ENCODE data around the gene HDAC4. TPM values are rescaled to one million over a fixed set of nuclear protein-coding genes. Genes with fewer than 3 reads are reported as not detected.

Gene HDAC4
- total RNA-seq, 1 donor from 2014 or later, result 65.7 TPM

DNA sequence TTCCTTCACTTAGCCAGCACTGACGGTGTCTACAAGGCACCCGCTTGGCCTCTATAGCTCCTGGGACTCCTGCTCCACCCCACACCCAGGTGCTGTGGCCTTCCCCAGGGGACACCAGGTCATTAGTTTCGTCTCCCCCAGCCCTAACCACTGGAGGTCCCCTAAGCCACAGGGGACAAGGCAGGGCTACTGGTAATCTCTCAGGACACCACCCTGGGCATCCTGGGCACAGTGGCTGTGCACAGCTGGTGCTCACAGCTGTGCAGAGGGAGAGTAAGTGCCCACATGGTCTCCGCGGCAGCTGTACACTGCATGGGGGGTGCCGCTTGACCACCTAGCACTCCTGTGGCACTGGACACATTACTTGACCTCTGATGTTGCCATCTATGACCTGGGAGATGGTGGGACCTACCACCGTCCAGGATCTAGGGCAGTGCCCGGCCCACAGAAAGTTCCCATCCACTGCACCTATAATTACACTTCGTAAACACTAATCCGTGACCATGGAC lies 134.0 kb downstream of the HDAC4 start:
- no peaks in the 10 kb centered on the region for H3K9me3 ChIP-seq
- H3K4me1 ChIP-seq, result peaks cover 23 to 47% of the 10 kb centered on the region in 2 donors
- TF ChIP-seq, protein P1, sequence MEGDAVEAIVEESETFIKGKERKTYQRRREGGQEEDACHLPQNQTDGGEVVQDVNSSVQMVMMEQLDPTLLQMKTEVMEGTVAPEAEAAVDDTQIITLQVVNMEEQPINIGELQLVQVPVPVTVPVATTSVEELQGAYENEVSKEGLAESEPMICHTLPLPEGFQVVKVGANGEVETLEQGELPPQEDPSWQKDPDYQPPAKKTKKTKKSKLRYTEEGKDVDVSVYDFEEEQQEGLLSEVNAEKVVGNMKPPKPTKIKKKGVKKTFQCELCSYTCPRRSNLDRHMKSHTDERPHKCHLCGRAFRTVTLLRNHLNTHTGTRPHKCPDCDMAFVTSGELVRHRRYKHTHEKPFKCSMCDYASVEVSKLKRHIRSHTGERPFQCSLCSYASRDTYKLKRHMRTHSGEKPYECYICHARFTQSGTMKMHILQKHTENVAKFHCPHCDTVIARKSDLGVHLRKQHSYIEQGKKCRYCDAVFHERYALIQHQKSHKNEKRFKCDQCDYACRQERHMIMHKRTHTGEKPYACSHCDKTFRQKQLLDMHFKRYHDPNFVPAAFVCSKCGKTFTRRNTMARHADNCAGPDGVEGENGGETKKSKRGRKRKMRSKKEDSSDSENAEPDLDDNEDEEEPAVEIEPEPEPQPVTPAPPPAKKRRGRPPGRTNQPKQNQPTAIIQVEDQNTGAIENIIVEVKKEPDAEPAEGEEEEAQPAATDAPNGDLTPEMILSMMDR (IDR thresholded peaks at IDR 0.05), result no peak
- no peaks in the 10 kb centered on the region for H3K36me3 ChIP-seq
- H3K4me3 ChIP-seq, result peak overlapping the region in 1 of 2 donors; percentile 14
- no peak for DNase-seq (ENCODE audit: low spot score in 2 of 2)
- H3K27me3 ChIP-seq, result no peaks in the 10 kb centered on the region
- intact Hi-C loops (cut with DNase I), result loop anchor here (2.0 to 5.0 kb wide), 2 partner anchors 24 to 135 kb away; partner anchors contain the start of gene HDAC4
- peak overlapping the region; percentile 81 to 87 for H3K27ac ChIP-seq

- TF ChIP-seq, protein P1 (IDR thresholded peaks at IDR 0.05), result no peak
Observed at GRCh38 chr2:239266434-239266766, 134.4 kb downstream of the HDAC4 start.

GRCh38 chr2:239265681-239266433 lies 135.0 kb downstream of the HDAC4 start:
- H3K9me3 ChIP-seq, result no peaks in the 10 kb centered on the region
- DNase-seq (ENCODE audit: low spot score in 2 of 2), result no peak
- peaks cover 23 to 47% of the 10 kb centered on the region in 2 donors for H3K4me1 ChIP-seq
- intact Hi-C loops (cut with DNase I), result loop anchor here (2.0 to 5.0 kb wide), 3 partner anchors 25 to 136 kb away; partner anchors contain the start of gene HDAC4
- H3K4me3 ChIP-seq, result no peak overlapping the region
- peak overlapping the region; percentile 81 to 87 for H3K27ac ChIP-seq
- TF ChIP-seq, protein P1 (IDR thresholded peaks at IDR 0.05), result no peak
- no peaks in the 10 kb centered on the region for H3K27me3 ChIP-seq
- no peaks in the 10 kb centered on the region for H3K36me3 ChIP-seq

More at GRCh38 chr2:239266434-239266766, 134.4 kb downstream of the HDAC4 start:
- Histone ChIP-seq H3K27me3 (no peaks in the 10 kb centered on the region), H3K36me3 (no peaks in the 10 kb centered on the region), H3K4me1 (peaks cover 23 to 47% of the 10 kb centered on the region in 2 donors), H3K9me3 (no peaks in the 10 kb centered on the region), H3K4me3 (no peak overlapping the region), H3K27ac (peak overlapping the region; percentile 81 to 87)
- DNase-seq (ENCODE audit: low spot score in 2 of 2), result no peak
- intact Hi-C loops (cut with DNase I), result loop anchor here (2.0 to 5.0 kb wide), 2 partner anchors 24 to 136 kb away; partner anchors contain the start of gene HDAC4

GRCh38 chr2:239264838-239265651 lies 135.8 kb downstream of the HDAC4 start:
- Histone ChIP-seq H3K4me1 (peaks cover 23 to 47% of the 10 kb centered on the region in 2 donors), H3K27me3 (no peaks in the 10 kb centered on the region), H3K9me3 (no peaks in the 10 kb centered on the region), H3K27ac (peak overlapping the region; percentile 81 to 87), H3K36me3 (no peaks in the 10 kb centered on the region), H3K4me3 (no peak overlapping the region)
- TF ChIP-seq, protein P1 (IDR thresholded peaks at IDR 0.05), result peak in 1 of 3 experiments; percentile 9
- intact Hi-C loops (cut with DNase I), result loop anchor here (2.0 to 5.0 kb wide), 2 partner anchors 42 to 137 kb away; partner anchors contain the start of gene HDAC4
- peak; percentile 40 to 83 for DNase-seq (ENCODE audit: low spot score in 2 of 2)

GRCh38 chr2:239264492-239264837 lies 136.4 kb downstream of the HDAC4 start:
- Histone ChIP-seq H3K27me3 (no peaks in the 10 kb centered on the region), H3K4me3 (no peak overlapping the region), H3K36me3 (no peaks in the 10 kb centered on the region), H3K4me1 (peaks cover 23 to 47% of the 10 kb centered on the region in 2 donors), H3K9me3 (no peaks in the 10 kb centered on the region), H3K27ac (peak overlapping the region; percentile 81 to 87)
- DNase-seq (ENCODE audit: low spot score in 2 of 2), result no peak
- intact Hi-C loops (cut with DNase I), result loop anchor here (2.0 kb wide), 1 partner anchor 42 kb away; no protein-coding TSS in a partner anchor
- TF ChIP-seq, protein P1 (IDR thresholded peaks at IDR 0.05), result no peak
